OCI-LY7 (cell line): ENCODE results near the gene ST3GAL3. TPM values are rescaled to one million over a fixed set of nuclear protein-coding genes. Genes with fewer than 3 reads are reported as not detected.

ENCODE experiments used
- BruUV-seq: library from RNA; stranded (reverse); fragments of 400-500 nt; replicated peaks from 2 replicates; lab custom pipeline; 2021; lab: Mats Ljungman, UMichigan
- CTCF ChIA-PET: fragments of 300-600 bp; sonication (Branson Sonifier 250); formaldehyde crosslinking; loops from one replicate; lab custom pipeline; 2022; ENCODE audit warnings: antibody characterized with exemption; ENCODE audit not compliant: unreplicated experiment; lab: Charles Lee
- POLR2A ChIA-PET: fragments of 300-600 bp; sonication (Branson Sonifier 250); formaldehyde crosslinking; loops from one replicate; lab custom pipeline; 2022; ENCODE audit warnings: antibody characterized with exemption; lab: Charles Lee
- DNase-seq: peaks from one replicate; pipeline ENCODE4 v3.0.0-alpha.2; 2015; ENCODE audit warnings: low spot score
- H2AFZ ChIP-seq: fragments of 200-600 bp; sonication (generic), shearing (Covaris generic); 2 replicates; pipeline ENCODE4 v1.6.1; 2014; ENCODE audit warnings: mild to moderate bottlenecking, antibody characterized with exemption, low read length, moderate library complexity
- H3K27ac ChIP-seq: fragments of 200-600 bp; sonication (generic); 2 replicates; pipeline ENCODE4 v1.5.1; 2014; ENCODE audit warnings: mixed run types, low read depth, mild to moderate bottlenecking, moderate library complexity, low read length, inconsistent platforms; ENCODE audit not compliant: poor library complexity, severe bottlenecking
- H3K36me3 ChIP-seq: fragments of 200-600 bp; sonication (generic); 2 replicates; pipeline ENCODE4 v1.6.1; 2014; ENCODE audit warnings: mild to moderate bottlenecking, antibody characterized with exemption, low read length, moderate library complexity, mixed read lengths; ENCODE audit not compliant: insufficient read depth
- H3K4me1 ChIP-seq: fragments of 200-600 bp; sonication (generic); 2 replicates; pipeline ENCODE4 v1.5.1; 2014; ENCODE audit warnings: mild to moderate bottlenecking, low read length; ENCODE audit not compliant: insufficient read depth, poor library complexity, severe bottlenecking
- H3K4me2 ChIP-seq: fragments of 200-600 bp; sonication (generic); 2 replicates; pipeline ENCODE4 v1.6.1; 2014; ENCODE audit warnings: mild to moderate bottlenecking, low read length
- H3K4me3 ChIP-seq: fragments of 200-600 bp; sonication (generic); 2 replicates; pipeline ENCODE4 v1.5.1; 2014; ENCODE audit warnings: mild to moderate bottlenecking, low read depth, low read length; ENCODE audit not compliant: poor library complexity, severe bottlenecking
- H3K79me2 ChIP-seq: fragments of 200-600 bp; sonication (generic); 2 replicates; pipeline ENCODE4 v1.6.1; 2016; ENCODE audit warnings: low read depth, mild to moderate bottlenecking, low read length, moderate library complexity, mixed read lengths; ENCODE audit not compliant: insufficient read depth
- H3K9me2 ChIP-seq: fragments of 200-600 bp; sonication (generic); 2 replicates; pipeline ENCODE4 v1.6.1; 2016; ENCODE audit warnings: mild to moderate bottlenecking, low read length, mixed read lengths; ENCODE audit not compliant: insufficient read depth
- H3K9me3 ChIP-seq: fragments of 200-600 bp; sonication (generic); 2 replicates; pipeline ENCODE4 v1.6.1; 2014; ENCODE audit warnings: mild to moderate bottlenecking, mixed run types, low read length, mixed read lengths
- H4K20me1 ChIP-seq: fragments of 200-600 bp; sonication (generic); 2 replicates; pipeline ENCODE4 v1.6.1; 2014; ENCODE audit warnings: mild to moderate bottlenecking, antibody characterized with exemption, low read length, moderate library complexity, mixed read lengths; ENCODE audit not compliant: insufficient read depth
- EZH2phosphoT487 ChIP-seq: fragments of 200-600 bp; sonication (generic); IDR thresholded peaks from 2 replicates; pipeline ENCODE4 v1.6.1; 2018; ENCODE audit warnings: low read depth, borderline replicate concordance, mild to moderate bottlenecking, mixed run types, antibody characterized with exemption, low read length, moderate library complexity, mixed read lengths
- intact Hi-C: fragments of 100-400 bp; cut with micrococcal nuclease; formaldehyde crosslinking; loops from one replicate; pipeline ENCODE4 v1.10.0; 2022; ENCODE audit not compliant: unreplicated experiment
- total RNA-seq, 2 experiments: library from RNA; depleted of rRNA in 1 of 2; stranded (reverse); fragments of >200 nt in 1 of 2; shearing (Covaris generic) in 1 of 2; gene quantifications; 2 replicates each; pipeline ENCODE4 v1.2.3, GENCODE V29; 2014 to 2022
- TF ChIP-seq, protein P1 (sequence below): fragments of 200-600 bp; sonication (generic); conservative IDR thresholded peaks from 2 replicates; pipeline ENCODE4 v1.5.1; 2014; ENCODE audit warnings: mild to moderate bottlenecking, antibody characterized with exemption, low read length, moderate library complexity, mixed read lengths

The ST3GAL3 gene
- total RNA-seq, 2 experiments from 2014 or later: 24.0 to 45.0 TPM

DNA sequence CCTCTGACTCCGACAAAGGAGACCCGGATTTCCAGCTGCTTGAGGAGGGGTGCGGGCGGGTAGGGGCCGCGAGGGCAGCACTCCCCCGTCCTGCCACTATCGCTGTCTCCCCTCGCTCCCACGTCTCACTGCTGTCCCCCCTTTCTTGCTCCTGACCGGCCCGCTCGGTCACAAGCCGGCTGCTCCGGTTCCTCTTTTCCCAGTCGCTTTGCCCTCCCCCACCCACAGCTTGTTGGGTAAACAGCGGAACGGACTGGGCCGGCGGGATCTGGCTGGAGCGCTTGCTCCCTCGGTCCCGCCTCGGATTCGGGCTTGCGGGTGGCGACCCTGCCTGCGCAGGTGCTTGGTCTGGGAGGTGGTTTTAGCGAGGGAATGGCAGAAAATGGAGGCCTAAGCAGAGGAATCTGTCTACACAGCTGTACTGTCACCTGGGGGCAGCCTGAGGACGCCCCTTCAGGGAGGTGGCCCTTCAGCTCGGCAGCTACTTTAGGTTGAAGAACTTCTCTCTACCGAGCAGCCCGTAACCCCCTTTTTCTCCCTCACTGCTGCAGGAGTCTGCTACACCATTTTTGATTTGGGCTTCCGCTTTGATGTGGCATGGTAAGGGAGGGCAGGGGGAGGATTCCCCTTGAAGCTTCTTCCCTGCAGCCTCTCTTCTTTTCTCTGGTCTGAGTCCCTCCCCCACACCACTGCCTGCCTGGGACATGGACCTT, 268.1 kb downstream of the ST3GAL3 start:
- ChIA-PET CTCF (interaction anchor here (1.1 to 1.4 kb wide), 2 partner anchors 17 to 40 kb away, joined by 3 read pairs; no protein-coding TSS in a partner anchor), POLR2A (interaction anchor here (0.5 to 0.6 kb wide), 3 partner anchors 66 to 360 kb away, joined by 3 to 5 read pairs (median 5); no protein-coding TSS in a partner anchor)
- BruUV-seq: no TSS peak
- peaks cover 56% of the 10 kb centered on the region for H3K36me3 ChIP-seq
- H3K79me2 ChIP-seq: peaks cover 6% of the 10 kb centered on the region; the same call in 1 of the 2 replicates
- intact Hi-C loops: loop anchor here (2.0 kb wide), 1 partner anchor 15 kb away; the partner anchor contains the start of gene CCDC24
- no peak for TF ChIP-seq EZH2phosphoT487
- TF ChIP-seq, protein P1, sequence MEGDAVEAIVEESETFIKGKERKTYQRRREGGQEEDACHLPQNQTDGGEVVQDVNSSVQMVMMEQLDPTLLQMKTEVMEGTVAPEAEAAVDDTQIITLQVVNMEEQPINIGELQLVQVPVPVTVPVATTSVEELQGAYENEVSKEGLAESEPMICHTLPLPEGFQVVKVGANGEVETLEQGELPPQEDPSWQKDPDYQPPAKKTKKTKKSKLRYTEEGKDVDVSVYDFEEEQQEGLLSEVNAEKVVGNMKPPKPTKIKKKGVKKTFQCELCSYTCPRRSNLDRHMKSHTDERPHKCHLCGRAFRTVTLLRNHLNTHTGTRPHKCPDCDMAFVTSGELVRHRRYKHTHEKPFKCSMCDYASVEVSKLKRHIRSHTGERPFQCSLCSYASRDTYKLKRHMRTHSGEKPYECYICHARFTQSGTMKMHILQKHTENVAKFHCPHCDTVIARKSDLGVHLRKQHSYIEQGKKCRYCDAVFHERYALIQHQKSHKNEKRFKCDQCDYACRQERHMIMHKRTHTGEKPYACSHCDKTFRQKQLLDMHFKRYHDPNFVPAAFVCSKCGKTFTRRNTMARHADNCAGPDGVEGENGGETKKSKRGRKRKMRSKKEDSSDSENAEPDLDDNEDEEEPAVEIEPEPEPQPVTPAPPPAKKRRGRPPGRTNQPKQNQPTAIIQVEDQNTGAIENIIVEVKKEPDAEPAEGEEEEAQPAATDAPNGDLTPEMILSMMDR: no peak
- no peaks in the 10 kb centered on the region for H3K9me3 ChIP-seq
- 0 out of 2 replicates have a peak, but pooled peaks cover 9% of the 10 kb centered on the region for H4K20me1 ChIP-seq
- peak overlapping the region; percentile 69 for H2AFZ ChIP-seq
- H3K4me2 ChIP-seq: peak overlapping the region; percentile 90
- peak overlapping the region; percentile 46 for H3K27ac ChIP-seq
- peak overlapping the region; percentile 94 for H3K4me3 ChIP-seq
- H3K4me1 ChIP-seq: peaks cover 24% of the 10 kb centered on the region
- DNase-seq: peak; percentile 55
- H3K9me2 ChIP-seq: no peaks in the 10 kb centered on the region

DNA sequence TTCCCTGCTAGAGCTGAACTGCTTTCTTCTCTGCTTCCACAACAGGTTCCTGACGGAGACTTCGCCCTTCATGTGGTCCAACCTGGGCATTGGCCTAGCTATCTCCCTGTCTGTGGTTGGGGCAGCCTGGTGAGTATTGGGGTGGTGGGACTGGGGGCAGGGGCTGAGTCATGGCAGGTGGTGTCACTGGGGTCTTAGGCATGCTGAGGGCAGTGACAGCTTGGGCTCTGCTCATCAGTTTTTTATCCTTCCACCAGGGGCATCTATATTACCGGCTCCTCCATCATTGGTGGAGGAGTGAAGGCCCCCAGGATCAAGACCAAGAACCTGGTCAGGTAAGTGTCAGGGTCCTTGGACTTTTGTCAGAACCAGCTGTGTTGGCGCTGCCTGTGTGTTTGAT, 268.7 kb downstream of the ST3GAL3 start:
- Histone ChIP-seq H3K36me3 (peaks cover 56% of the 10 kb centered on the region), H3K4me1 (peaks cover 18% of the 10 kb centered on the region), H3K9me3 (no peaks in the 10 kb centered on the region), H3K27ac (peak overlapping the region; percentile 46), H3K4me2 (peak overlapping the region; percentile 90), H2AFZ (no peak overlapping the region), H4K20me1 (0 out of 2 replicates have a peak, but pooled peaks cover 9% of the 10 kb centered on the region), H3K79me2 (no peaks in the 10 kb centered on the region; the same call in 1 of the 2 replicates), H3K9me2 (no peaks in the 10 kb centered on the region), H3K4me3 (peak overlapping the region; percentile 94)
- TF ChIP-seq, protein P1: 0 out of 2 replicates have a peak, but pooled peaks have one; percentile 26
- TF ChIP-seq EZH2phosphoT487: no peak
- ChIA-PET CTCF (interaction anchor here (1.1 to 1.4 kb wide), 2 partner anchors 16 to 41 kb away, joined by 3 read pairs; no protein-coding TSS in a partner anchor), POLR2A (no interaction called here)
- intact Hi-C loops: no loop called here
- DNase-seq: no peak
- no TSS peak for BruUV-seq
